SU-DHL-6 (cell line): Measurements from ENCODE around the gene APOH.

Experiments
- CTCF ChIP-seq: fragments of 200-600 bp; sonication (generic); IDR thresholded peaks from one replicate; pipeline ENCODE4 v1.5.1; 2017; ENCODE audit warnings: antibody characterized with exemption, mild to moderate bottlenecking, low read length, moderate library complexity; ENCODE audit not compliant: insufficient read depth, poor library complexity, severe bottlenecking
- EZH2phosphoT487 ChIP-seq: fragments of 200-600 bp; sonication (generic), shearing (Covaris generic); conservative IDR thresholded peaks from 2 replicates; pipeline ENCODE4 v1.6.1; 2018; ENCODE audit warnings: mild to moderate bottlenecking, antibody characterized with exemption, low read length, moderate library complexity, mixed read lengths

- TF ChIP-seq CTCF (no peak), EZH2phosphoT487 (no peak)
Measured at GRCh38 chr17:66250686-66251085, 21.5 kb upstream of the APOH start.
